ENCODE data around the gene RBCK1.

- TF ChIP-seq CTCF (IDR thresholded peaks at IDR 0.05) (no peak), POLR2AphosphoS5 (IDR thresholded peaks at IDR 0.05) (no peak), POLR2A (IDR thresholded peaks at IDR 0.05) (no peak), EP300 (IDR thresholded peaks at IDR 0.05) (no peak)
Observed at GRCh38 chr20:428658-429200, 20.6 kb downstream of the RBCK1 start.

Measured in stomach (tissue), 4 donors.